DMS114 treated with DMSO at 0.1 percent for 48 hours (cell line): ENCODE measurements around the gene ACTR6.
"Not testable (repeated sequence)": the region's sequence is repeated elsewhere in the genome, so short reads cannot be mapped to it uniquely, and the experiment has no call there.

Experiments
- DNase-seq: peaks from one replicate; lab custom pipeline; 2025; ENCODE audit not compliant: unreplicated experiment; lab: John Stamatoyannopoulos, UW

Gene ACTR6

DNA sequence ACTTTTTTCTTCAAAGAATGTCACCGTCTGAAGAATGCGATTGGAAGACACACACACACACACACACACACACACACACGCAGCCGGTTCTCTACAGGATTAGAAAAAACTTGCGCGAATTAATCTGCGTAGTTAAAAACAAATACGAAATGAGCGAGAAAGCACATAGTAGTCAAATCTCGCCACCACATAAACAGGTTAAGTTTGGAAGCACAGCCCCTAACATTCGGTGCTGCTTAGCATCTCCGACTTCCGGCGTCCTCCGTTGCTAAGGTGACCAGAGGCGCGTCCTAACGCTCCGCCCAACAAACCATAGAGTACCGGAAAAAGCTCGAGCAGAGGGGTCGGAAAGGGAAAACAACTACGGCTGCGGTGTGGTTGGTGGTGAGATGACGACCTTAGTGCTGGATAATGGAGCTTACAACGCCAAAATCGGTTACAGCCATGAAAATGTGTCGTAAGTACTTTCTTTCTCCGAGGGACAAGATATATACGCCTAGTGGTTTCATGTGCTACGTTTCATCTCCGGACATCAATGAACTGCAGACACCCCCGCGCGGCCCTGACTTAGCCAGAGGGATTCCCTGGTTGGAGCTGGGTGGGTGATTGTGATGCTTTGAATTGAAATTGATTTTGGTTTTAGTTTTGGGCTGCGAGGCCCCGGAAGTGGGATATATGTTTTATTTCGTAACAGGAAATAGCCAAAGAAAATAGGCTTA, at the start of gene ACTR6:
ACTR6 (plus strand) TSS at position 353 of the 719 bp plus-strand sequence; CDS start at position 390, 37 bp downstream.
- DNase-seq: peak; percentile 97

DNA sequence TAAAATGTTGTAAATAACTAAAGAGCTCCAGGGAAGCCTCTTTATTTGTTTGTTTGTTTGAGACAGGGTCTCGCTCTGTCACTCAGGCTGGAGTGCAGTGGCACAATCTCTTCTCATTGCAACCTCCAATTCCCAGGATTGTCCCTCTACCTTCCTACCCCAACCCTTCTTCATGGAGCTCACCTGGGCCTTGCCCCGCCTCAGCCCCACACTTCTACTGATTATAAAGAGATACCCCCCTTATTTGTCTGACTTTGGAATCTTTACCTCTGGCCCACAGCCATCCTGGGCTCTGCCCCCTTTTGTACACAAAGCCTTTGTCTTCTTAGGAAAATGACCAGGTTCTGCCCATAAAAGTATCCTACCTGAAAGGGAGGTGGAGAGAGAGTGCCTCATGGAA, 48.8 kb upstream of the ACTR6 start:
- no peak for DNase-seq

DNA sequence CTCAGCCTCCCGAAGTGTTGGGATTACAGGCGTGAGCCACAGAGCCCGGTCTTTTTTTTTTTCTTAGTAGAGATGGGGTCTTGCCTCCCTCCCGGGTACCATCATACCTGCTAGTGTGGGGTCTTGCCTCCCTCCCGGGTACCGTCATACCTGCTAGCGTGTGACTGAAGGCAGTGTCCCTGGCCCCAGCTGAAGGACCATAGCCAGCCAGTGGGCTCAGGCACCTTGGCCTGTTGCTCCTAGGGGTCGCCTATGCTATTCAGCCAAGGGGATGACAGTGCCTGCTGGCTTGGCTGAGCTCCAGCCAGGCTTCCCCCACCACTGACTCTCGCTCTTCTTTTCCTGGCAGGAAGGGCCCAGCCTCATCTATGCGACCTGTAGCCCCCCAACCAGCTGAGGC, 47.5 kb upstream of the ACTR6 start:
- DNase-seq: no peak

DNA sequence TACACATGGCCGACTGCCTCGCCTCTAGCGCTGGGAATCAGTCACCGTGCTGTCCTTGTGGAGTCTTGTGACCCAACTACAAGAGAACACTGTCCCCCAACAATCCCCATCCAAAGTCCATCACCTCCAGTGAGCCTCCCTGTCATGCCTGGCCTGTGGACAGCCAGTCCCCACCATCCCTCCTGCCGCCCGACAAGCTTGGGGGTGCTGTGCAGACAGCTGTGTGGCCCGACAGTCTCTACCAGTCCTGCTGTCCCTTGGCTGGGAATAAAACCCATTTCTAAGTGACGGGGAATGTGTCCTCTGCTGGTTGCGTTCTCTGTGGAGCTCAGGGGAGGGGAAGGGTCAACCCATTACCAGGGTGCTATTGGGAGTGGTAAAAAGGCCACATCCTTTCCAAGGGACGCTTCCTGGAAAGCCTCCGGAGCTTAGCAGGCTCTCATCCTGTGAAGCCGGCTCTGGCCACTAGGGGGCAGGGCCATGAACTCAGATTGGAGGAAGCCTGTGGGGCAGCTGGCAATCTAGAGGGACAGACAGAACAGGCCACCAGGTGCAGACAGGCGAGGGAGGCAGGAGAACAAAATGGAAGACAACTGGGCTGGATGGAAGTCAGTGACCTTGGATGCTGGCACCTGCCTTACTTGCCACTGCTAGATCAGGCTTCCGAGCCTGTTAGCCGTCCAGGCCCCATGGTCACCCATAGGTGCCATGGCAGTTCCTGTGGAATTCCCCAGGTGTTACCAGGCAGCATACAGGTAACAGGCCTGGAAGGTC, 46.0 kb upstream of the ACTR6 start:
- no peak for DNase-seq

DNA sequence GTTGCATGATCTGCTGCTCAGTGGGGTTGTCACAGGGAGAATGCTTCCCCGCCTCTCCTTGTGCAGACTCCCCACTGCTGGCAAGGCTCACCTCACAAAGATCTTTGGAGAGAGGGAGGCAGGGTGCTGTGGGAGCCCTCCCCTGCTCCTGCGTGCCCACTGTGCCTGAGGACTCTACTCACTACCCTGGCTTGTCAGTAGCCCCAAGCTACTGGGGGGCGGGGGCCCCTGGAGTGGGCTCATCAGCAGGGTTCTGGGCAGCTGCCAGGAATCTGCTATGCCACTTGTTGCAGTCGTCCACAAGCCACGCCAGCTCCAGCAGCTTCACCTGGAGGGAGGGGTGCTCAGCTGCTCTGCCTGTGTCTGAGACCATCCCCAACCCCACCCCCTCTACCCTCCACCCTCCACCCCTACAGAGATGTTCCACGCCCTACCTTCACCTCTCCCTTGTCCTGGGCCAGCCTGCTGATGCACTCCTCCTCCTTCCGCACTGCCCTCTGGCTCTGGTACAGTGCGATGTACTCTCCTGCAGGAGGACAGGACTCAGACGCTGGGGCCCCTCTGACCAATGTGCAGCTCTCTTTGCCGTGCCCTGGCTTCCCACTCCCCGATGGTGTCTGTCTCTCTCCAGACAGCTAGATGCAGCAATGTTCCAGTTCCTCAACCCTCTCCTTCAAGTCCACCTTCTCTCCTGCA, 43.7 kb upstream of the ACTR6 start:
- DNase-seq: no peak

DNA sequence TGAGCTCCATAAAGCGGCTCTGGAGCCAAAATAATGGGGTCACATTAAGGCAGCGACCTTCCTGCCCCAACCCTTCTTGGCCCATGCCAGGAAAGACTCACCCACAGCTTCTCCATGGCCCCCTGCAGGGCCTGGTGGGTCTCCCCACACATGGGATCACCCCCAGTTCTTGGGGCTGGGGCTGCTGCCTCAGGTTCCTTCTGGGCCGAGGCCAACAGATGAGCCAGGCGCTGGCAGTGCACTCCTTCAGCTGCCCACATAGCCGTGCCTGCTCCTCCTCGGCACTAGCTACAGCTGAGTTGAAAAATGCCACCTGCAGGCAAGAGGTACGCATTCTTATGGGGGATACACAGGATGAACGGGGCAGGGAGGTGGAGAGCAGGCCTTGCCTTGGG, 43.2 kb upstream of the ACTR6 start:
- no peak for DNase-seq

DNA sequence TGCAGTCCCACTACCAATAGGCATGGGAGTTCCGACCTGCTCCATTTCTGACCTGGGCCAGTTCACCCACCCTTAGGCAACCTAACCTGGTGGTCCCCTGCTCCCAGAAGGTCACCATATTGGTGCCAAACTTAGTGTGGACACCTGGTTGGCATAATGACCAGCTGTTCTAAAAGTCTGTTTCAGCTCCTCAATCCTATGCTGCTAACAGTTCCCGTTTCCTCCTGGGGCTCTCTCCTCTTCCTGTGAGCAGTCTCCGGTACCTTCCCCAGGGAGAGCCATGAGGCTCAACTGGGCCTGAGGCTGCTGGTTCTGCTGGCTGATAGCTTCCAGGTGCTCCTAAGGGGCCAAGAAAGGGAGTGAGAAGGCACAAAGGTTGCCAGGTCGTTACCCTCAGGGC, 42.1 kb upstream of the ACTR6 start:
- no peak for DNase-seq

DNA sequence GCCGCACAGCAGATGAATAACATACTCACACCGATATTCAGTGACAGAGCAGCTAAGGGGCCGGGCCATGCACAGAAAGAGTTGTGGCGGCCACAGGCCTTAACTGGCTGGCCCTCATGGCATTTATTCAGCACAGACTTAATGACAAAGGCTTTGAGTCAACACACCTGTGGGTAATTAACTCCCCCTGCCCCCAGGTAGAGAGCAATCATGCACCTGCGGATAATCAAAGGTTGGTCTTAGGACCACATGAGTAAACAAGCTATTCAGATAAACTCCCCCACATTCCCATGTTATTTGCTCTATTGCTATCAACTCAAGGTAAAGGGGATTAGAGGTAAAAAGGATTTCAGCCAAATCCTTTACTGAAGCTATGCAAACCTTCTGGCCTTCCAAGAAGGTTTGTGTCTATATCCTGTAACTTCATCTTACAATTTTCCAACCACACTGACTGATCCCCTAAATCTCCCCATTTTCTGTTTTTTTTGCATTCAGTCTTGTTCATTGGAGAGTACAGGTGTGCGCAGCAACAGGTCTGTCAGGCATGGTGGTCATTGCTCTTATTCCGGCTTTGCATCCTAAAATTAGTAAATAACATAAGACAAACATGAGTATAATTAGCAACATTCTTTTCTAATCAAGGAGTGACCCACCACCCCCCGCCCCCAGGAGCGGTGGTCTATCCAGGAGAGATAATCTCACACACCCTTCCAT, 41.1 kb upstream of the ACTR6 start:
- no peak for DNase-seq

DNA sequence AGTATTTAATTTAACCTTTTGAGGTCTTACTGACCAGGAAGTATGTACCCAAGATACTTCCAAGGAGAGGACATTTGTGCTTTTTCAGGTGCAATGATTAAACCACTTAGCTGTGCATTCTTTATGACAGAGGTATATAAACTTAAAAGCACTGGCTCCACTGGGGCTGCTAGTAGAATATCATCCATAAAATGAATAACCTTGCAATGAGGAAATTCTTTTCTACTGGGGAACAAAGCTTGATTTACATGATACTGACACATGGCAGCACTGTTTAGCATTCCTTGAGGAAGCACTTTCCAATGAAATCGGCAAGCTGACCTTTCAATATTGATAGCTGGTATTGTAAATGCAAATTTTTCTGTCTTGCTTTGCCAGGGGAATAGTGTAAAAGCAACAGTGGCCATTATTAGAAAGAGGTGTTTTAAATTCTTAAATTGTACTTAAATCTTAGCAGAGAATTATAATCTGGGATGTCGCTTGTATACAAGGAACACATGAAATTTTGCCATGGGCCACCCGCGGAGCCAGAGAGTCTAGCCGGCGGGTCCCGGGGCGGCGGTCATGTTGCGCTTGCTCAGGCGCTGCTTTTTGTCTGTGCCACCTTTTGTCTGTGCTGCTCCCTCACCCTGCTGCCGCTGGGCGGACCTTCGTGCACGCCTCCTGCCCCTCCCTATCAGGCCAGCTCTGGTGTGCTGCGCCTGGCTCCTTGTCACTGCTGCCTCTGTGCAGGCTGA, 37.0 kb upstream of the ACTR6 start:
- DNase-seq: peak; percentile 32

DNA sequence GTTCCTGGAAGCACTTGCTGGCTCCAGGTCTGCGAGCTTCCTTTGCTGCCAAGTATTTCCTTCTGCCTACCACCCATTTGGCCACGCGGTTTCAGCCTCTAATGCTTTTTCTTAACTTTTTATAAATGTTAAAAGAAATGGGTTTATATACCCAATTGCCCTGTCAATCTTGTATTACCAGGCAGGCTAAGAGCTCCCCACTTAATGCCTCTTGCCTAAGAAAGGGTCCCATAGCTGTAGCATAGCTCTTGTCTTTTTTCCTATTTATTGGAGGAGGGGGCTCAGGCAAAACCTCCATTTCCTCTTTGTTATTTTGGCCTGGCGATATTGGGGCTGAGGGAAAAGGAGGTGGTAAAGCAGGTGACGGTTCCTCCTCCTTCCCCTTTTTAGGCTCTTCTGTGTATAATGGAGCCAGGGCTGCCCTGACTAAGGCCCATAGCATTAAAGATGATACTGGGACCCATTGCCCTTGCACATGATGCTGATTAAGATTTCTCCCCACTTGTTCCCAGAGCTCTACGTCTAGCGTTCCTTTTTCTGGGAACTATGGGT, 36.4 kb upstream of the ACTR6 start:
- DNase-seq: no peak

DNA sequence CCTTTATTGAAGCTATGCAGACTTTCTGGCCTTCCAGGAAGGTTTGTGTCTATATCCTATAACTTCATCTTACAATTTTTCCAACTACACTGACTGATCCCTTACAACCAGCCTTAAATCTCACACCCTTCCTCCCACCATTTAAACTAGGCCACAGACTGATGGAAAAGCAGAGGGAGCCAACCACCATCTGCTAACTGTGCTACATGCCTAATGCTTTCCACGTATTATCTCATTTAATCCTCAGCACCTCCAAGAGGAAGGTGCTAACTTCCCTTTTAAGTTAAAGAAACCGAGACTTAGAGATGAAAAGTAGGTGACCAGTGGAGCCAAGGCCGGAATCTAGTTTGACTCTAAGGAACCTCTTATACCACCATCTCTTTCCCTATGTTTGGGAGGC, 35.3 kb upstream of the ACTR6 start:
- no peak for DNase-seq

DNA sequence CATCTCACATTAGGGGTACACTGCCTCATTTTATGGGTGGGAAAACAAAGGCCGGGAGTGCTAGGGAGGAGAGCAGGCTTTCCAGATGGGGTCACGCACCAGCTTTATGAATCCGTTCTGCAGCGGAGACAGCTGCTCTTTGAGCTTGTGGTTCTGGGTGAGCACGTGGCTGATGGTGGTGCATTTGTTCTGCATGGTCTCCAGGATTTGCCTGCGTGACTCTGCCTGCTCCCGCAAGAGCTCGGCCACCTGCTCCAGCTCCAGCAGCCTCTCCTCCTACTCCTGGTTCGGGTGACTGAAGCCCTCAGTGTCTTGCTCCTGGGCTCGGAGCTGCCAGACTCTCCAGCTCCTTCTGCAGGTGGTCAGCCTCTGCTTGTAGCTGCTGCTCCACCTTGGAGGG, 34.4 kb upstream of the ACTR6 start:
- DNase-seq: no peak

DNA sequence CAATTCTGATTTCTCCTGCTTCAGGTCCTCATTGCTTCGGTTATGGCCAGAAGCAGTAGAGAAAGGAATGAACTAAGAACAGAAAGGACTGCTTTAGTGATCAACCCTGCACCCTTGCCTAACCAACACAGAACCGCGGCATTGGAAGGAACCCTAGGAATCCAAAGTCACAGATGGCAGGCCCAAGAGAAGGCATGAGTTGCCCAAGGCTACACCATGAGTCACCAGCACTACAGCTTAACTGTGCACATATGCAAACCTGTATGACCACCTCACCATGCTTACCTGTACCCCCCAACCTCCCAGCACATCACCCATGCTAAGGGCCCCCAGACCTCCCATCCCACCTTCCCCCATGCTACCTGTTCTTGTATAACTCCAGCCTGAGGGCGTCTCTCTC, 32.1 kb upstream of the ACTR6 start:
- DNase-seq: no peak

DNA sequence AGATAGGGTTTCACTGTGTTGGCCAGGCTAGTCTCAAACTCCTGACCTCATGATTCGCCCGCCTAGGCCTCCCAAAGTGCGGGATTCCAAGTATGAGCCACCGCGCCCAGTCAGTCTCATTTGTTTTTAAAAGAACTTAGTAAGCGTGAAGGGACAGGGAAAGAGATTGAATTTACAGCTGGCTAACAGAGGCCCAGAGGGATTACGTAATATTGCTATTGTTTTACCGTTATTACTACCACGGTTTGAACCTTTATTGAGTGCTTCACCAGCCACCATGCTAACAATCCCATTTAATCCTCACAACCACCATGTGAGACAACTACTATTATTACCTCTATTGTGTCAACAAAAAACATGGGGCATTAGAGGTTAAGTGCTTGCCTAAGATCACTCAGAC, 31.3 kb upstream of the ACTR6 start:
- no peak for DNase-seq

DNA sequence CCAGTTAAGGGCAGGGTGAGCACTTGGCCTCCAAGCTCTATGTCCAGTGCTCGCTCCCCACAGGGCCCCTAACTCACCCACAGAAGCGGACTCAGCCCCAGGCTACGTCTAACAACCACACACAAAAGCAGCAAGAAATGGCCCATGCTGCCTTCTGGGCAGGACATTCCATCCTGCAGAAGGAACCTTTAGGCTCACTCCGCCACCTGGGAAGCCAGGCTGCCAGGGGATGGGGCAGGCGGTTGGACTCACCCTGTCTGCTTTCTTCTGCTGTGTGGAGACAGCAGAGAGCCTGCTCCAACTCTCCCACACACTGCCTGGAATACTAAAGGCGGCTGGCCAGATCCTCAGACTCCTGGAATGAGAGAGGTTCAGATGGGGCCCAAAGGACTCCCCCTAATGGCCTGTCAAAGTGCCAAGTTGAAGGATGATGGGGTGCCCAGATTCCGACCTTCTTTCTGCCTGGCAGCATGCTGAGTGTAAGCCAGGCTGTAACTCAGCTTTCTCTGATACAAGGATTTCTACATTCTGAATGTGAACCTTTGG, 30.2 kb upstream of the ACTR6 start:
- DNase-seq: no peak

DNA sequence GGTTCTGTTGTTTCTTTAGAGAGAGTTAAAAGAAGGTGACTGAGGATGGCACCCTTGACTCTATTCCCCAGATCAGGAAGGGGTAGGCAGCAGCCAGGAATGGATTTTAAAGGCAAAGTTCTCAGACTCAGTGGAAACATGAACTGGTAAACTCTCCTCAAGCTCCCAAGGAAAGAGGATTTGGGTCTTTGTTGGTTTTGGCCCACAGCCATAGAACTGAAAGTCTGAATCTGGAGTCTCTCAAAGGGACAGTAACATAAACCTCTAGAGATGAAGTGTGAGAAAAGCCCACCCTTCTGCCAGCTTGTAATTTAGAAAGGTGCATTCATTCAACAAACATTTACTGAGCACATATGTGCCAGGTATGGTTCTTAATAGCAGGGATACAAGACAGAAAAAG, 29.4 kb upstream of the ACTR6 start:
- DNase-seq: no peak

DNA sequence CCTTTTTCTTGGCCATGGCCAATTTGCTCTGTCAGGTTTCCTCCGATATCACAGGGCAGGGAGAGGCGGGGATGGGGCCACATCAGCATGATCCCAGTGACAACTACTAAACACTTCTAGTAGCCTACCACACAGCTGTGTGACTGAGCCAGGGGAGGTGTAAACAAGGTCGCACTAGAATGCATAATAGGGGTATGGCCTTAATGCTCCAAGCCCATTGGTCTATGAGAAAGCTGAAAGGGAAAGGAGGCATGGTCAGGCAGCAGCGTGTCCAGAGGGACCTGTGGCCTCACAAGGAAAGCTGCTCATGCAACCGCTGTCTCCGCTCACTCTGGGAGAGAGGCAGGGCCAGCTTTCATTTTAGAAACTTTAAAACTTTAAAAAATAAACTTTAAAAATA, 27.5 kb upstream of the ACTR6 start:
- no peak for DNase-seq

DNA sequence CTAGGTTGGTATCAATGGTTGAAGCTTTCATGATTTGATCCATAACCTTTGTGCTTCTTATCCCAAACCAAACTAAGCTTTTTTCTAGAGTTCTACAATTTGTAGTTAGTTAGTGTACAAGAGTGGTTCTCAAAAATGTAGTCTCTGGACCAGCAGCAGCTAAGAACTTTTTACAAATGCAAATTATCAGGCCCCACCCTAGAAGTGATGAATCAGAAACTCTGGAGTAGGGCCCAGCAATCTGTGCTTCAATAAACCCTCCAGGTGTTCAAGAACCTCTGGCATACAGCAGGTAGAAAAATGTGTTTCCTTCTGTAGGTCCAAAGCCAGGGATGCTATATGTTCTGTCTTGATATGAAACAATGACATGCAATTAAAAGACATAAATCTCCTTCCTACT, 26.1 kb upstream of the ACTR6 start:
- no peak for DNase-seq

DNA sequence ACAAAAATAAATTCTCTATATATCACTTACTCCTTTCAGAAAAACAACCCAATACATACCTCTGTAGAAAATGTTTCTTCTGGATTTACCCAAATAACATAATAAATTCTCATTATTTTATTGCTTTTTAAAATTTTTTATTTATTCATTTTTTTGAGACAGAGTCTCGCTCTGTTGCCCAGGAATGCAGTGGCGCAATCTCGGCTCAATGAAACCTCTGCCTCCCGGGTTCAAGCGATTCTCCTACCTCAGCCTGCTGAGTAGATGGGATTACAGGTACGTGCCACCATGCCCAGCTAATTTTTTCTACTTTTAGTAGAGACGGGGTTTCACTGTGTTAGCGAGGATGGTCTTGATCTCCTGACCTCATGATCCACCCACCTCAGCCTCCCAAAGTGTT, 24.1 kb upstream of the ACTR6 start:
- not testable (repeated sequence) for DNase-seq

DNA sequence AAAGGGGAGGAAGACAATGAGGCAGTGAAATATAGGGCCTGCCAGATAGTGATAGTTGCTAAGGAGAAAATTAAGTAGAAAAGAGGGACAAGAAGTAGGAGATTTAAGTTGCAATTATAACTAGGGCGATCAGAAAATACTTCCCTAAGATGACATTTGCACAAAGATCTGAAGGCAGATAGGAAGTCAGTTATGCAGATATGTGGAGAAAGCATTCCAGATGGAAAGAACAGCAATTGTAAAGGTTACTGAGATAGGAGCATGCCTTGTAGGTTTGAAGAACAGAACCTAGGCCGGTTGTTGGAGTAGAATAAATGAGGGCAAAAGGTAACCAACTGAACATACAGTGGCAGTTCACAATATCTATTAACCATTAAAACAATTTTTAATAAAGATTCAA, 21.4 kb upstream of the ACTR6 start:
- DNase-seq: no peak
